Hepatic stellate cell (primary cell): ENCODE measurements around the gene ABCC11.
"Not testable (repeated sequence)": the region's sequence is repeated elsewhere in the genome, so short reads cannot be mapped to it uniquely, and the experiment has no call there.

Experiments used
- DNase-seq: peaks from one replicate; pipeline ENCODE4 v3.0.0; 2011; ENCODE audit warnings: low spot score

ABCC11 gene

GRCh38 chr16:48246066-48246465 lies 1.3 kb downstream of the ABCC11 start:
- no peak for DNase-seq

- DNase-seq, result no peak
Measured at GRCh38 chr16:48244863-48245195, 2.5 kb downstream of the ABCC11 start.

GRCh38 chr16:48244080-48244862 lies 3.1 kb downstream of the ABCC11 start, which contains the start of gene LONP2:
TSS of gene LONP2 (plus strand) at chr16:48244300. CDS start at chr16:48244389, 89 bp downstream.
- DNase-seq, result peak; percentile 84

GRCh38 chr16:48240147-48240546 lies 7.2 kb downstream of the ABCC11 start:
- not testable (repeated sequence) for DNase-seq

DNA sequence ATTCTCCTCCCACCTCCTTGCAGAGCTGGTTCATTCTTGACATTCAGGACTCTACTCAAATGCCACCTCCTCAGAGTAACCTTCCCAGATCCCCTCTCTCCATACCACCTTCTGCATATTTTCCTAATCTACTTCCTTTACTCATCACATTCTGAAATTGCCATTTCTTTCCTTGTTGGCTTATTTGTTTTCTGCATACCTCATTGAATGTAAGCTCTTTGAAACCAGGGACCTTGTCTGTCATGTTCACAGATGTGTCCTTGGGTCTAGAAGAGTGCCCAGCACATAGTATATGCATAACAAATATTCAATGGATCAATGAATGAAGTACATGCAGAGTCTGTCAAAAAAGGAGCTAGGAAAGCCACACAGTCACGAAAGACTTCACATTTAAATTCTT lies 11.1 kb downstream of the ABCC11 start:
- DNase-seq, result no peak

GRCh38 chr16:48235556-48236136 lies 11.7 kb downstream of the ABCC11 start:
- DNase-seq, result no peak

- no peak for DNase-seq
Measured at GRCh38 chr16:48235058-48235555, 12.2 kb downstream of the ABCC11 start.

GRCh38 chr16:48234630-48235029 lies 12.7 kb downstream of the ABCC11 start:
- DNase-seq, result no peak

DNA sequence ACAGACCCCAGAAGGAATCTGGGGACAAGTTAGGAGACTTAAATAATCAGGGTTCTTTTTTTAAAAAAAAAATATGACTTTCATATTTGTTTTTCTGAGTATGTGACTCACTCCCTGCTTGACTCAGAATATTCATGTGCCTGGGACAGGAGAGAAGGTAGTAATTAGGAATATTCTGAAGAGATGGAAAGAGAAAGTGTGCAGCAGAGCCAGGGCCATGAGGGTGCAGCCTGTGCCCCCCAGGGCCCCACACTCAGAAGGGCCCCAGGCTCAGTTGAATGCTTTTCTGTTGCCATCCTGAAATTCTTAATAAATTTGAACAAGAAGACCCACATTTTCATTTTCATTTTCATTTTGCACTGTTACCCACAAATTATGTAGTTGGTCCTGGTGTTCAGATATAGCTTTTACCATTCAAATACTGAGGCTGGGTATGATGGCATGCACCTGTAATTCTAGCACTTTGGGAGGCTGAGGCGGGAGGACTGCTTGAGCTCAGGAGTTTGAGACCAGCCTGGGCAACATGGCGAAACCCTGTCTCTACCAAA lies 14.8 kb downstream of the ABCC11 start:
- DNase-seq, result no peak

GRCh38 chr16:48231727-48232492 lies 15.4 kb downstream of the ABCC11 start:
- DNase-seq, result peak; percentile 25

DNA sequence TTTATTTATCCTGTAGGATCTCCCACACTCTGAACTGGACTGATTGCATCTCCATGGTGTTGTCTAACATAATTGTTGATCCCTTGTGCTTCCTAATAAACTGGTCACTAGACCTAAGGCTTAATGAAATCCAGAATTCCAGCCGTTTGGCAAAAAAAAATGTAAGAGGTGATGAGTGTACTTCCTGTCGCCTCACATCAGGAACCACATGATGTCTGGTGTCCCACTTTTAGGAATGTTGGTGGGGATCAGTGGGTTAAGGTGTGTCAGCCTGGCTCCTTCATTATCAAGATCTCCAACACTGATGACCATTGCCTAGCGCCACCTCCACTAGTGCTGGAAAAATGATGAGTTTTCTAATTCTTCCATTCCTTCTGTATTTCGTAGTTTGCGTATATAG lies 21.9 kb downstream of the ABCC11 start:
- no peak for DNase-seq

DNA sequence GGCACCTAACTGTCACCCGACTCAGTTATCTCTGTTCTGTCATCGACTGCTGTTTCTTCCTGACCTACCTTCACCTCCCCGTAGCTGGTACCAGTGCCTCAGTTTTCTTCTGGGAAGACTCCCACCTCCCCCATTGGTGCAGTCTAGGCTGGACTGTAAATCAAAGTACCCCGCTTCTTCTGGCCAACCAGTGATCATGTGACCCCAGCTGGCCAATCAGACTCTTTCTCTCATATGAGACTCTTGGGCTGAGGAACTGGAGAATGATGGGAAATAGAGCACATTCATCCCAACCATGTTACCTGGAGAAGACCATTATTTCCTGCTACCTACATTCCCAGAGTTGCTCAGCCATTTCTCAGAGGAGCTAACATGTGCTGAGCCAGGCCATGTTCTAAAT lies 23.8 kb downstream of the ABCC11 start:
- DNase-seq, result no peak

DNA sequence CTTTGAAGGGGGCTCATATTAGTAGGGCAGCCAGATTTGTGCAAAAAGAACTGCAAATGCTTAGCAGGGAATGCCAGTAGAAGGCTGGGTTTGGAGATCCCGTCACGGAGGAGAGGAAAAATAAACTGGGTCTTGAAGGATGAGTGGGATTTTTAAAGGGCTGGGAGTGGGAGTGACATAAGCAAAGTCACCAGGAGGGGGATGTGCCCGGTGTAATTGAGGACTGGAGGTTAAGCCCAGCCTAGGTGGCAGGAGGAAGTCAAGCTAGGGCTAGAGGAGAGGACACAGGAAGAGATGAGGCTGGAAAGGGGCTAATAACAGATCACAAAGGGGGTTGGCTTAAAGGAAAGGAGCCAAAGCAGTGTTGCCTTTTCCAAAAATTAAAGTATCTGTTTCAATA lies 26.4 kb downstream of the ABCC11 start:
- no peak for DNase-seq

GRCh38 chr16:48218473-48218872 lies 28.9 kb downstream of the ABCC11 start:
- no peak for DNase-seq

- no peak for DNase-seq
Measured at GRCh38 chr16:48217708-48218107, 29.6 kb downstream of the ABCC11 start.

DNA sequence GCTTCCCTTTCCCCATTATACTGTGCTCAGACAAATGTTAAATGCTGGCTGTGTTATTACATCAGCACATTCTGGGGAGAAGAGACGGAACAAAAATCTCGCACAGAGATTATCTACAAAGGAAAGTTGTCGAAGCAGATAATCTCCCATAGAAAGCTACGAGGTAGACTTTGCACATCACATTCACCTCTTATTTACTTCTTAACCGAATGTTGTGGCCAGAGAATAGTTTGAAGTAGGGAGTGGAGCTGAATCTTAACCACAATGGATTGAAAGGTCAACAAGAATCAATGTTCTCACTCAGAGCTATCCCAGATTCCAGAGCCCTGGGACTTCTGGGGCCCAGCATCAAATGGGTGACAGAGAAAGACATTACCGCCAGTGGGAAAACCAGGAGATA lies 31.6 kb downstream of the ABCC11 start:
- no peak for DNase-seq

DNA sequence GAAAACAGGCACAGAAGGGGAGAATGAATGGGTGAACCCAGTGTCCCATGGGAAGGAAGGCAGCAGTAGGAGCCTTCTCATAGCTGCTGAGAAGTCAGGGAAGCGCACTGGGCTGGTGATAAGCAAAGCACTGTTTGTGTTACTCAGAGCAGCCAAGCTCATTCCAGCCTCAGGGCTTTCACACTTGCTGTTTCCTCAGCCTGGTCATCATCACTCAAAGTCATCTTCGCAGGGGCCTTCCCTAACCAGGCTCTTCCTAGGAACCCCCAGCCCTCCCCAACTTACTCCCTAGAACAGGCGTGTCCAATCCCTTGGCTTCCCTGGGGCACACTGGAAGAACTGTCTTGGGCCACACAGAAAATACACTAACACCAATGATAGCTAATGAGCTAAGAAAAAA lies 35.3 kb downstream of the ABCC11 start:
- no peak for DNase-seq

GRCh38 chr16:48210747-48211146 lies 36.6 kb downstream of the ABCC11 start:
- DNase-seq, result no peak

DNA sequence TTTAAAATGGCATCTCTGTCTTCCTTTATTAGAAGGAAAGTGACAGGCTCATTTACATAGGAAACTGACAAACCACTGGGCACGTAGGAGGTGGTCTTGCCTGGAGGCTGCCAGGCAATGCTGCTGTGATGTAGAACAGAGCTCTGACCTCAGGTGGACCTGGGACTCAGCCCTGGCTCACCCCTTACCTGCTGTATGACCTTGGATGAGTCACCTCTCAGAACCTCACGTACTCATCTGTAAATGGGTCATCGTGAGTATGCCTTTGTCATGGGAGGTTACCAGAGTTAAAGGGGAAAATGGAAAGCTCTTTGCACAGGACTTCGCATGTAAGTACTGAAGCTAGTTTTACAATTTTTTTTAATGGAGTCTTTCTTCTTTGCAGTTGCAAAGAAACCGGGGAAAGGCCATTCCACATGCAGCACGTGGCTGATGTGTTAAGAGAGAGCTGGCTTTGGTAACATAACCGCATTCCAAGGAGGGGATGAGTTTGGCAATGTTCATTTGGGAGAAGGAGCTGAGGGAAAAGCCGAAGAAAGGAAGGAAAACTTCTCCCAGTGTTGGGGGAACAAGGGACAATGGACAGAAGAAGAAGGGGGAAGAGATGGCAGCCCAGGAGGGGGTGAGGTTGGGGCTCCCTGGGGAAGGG lies 40.6 kb downstream of the ABCC11 start:
- peak; percentile 16 for DNase-seq

- no peak for DNase-seq
Measured at GRCh38 chr16:48204825-48205151, 42.6 kb downstream of the ABCC11 start.

DNA sequence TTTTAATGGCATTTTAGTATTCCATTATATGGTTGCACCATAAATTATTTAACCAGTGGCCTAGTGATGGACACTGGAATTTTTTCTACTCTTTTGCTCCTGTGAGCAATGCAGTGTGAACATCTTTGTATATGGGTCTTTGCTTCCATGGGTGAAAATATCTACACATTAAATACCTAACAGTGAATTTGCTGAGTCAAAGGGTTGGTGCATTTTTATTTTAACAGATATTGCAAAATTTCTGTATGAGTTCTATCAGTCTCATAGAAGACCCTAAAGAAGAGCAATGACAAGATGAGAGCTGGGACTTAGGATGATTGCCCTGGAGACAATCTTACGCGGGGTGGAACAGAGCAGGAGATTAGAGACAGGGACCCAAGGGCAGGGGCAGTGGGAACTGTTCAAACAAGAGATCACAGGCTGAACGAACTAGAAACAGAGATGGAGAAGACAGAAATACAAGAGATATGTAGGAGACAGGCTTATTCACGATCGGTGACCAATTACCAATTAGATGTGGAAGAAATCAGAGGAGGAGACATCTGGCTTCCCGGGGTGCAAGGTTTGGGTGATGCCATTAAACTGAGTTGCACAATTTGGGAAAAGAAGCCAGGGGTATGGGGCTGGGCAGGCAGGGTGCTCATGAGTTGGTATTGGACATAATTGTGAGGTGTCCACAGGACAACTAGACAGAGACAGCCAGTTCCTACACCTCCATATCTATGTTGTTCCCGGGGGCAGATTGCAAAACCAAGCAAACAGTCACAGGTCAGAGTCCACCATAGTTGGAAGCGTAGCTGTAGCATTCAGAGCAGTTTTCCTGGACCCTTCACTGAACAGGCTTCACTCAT lies 43.1 kb downstream of the ABCC11 start:
- no peak for DNase-seq
